ENCODE measurements around the gene TMSB4Y. TPM values are rescaled to one million over a fixed set of nuclear protein-coding genes. Genes with fewer than 3 reads are reported as not detected.

The TMSB4Y gene
- 3.6 and 5.3 TPM in 2 replicates for total RNA-seq

DNA sequence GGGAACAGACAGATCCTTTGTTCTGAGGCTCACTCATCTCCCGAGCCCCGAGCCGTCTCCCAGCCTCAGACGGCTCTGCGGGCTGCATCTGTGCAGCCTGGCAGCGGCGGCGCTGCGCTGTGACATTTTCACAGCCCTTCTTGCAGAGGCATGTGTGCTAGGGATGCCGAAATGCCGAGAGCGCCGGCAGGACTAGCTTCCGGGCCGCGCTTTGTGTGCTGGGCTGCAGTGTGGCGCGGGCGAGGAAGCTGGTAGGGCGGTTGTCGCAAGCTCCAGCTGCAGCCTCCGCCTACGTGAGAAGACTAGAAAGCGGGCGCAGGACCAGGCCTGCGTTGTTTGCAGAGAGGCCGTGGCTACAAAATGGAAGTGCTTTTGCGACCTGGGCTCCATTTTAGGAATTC is at the start of gene TMSB4Y:
Gene TMSB4Y (plus strand): TSS at position 332 of the 401 bp plus-strand sequence.
- DNase-seq (peak; percentile 76), ATAC-seq (ENCODE audit: low read depth) (peak; percentile 94)
- H3K36me3 Mint-ChIP-seq (ENCODE audit: low read depth), result peaks cover 8% of the 10 kb centered on the region
- peak within 1 kb of the TSS; percentile 96 for H3K27ac Mint-ChIP-seq
- peaks cover 24% of the 10 kb centered on the region for H3K4me1 Mint-ChIP-seq
- intact Hi-C loops (cut with micrococcal nuclease), result loop anchor here (1.0 to 5.0 kb wide), 5 partner anchors 48 to 798 kb away; partner anchors contain the start of gene UTY
- TF ChIP-seq, protein P1, sequence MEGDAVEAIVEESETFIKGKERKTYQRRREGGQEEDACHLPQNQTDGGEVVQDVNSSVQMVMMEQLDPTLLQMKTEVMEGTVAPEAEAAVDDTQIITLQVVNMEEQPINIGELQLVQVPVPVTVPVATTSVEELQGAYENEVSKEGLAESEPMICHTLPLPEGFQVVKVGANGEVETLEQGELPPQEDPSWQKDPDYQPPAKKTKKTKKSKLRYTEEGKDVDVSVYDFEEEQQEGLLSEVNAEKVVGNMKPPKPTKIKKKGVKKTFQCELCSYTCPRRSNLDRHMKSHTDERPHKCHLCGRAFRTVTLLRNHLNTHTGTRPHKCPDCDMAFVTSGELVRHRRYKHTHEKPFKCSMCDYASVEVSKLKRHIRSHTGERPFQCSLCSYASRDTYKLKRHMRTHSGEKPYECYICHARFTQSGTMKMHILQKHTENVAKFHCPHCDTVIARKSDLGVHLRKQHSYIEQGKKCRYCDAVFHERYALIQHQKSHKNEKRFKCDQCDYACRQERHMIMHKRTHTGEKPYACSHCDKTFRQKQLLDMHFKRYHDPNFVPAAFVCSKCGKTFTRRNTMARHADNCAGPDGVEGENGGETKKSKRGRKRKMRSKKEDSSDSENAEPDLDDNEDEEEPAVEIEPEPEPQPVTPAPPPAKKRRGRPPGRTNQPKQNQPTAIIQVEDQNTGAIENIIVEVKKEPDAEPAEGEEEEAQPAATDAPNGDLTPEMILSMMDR (IDR thresholded peaks at IDR 0.05), result no peak
- POLR2A ChIA-PET, result interaction anchor here (0.6 to 3.1 kb wide), 11 partner anchors 40 to 1002 kb away, joined by 5 to 20 read pairs (median 6); partner anchors contain the start of genes DDX3Y and UTY
- no peaks in the 10 kb centered on the region for H3K9me3 Mint-ChIP-seq
- H3K27me3 Mint-ChIP-seq, result no peaks in the 10 kb centered on the region
- CTCF ChIA-PET, result no interaction called here
- peak within 1 kb of the TSS; percentile 95 for H3K4me3 Mint-ChIP-seq

DNA sequence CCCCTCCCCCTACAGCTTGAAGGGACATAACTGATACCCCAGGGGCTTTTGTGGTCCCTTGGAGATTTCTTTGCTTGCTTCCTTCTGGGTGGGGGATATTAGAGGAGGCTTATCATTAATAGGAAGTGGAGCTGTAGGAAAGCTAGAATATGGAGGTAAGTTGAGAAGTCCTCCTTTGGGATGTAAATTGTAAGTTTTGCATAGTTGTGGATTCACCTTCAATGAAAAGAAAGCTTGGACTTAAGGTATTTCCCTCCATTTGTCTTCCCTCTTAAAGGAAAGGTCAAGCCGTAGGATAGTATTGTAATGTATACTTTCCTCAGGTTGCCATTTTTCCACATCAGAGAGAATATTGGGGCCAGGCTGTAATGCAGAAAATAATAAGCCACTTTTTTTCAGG is 39.5 kb upstream of the TMSB4Y start:
- TF ChIP-seq, protein P1 (IDR thresholded peaks at IDR 0.05), result no peak
- H3K9me3 Mint-ChIP-seq, result no peaks in the 10 kb centered on the region
- no peak overlapping the region for H3K27ac Mint-ChIP-seq
- no peaks in the 10 kb centered on the region for H3K27me3 Mint-ChIP-seq
- intact Hi-C loops (cut with micrococcal nuclease), result no loop called here
- no peak for DNase-seq
- H3K4me1 Mint-ChIP-seq, result no peaks in the 10 kb centered on the region
- POLR2A ChIA-PET, result interaction anchor here (0.6 kb wide), 1 partner anchor 39 kb away, joined by 6 read pairs; no protein-coding TSS in a partner anchor
- ATAC-seq (ENCODE audit: low read depth), result no peak
- CTCF ChIA-PET, result no interaction called here
- no peak overlapping the region for H3K4me3 Mint-ChIP-seq
- H3K36me3 Mint-ChIP-seq (ENCODE audit: low read depth), result no peaks in the 10 kb centered on the region

DNA sequence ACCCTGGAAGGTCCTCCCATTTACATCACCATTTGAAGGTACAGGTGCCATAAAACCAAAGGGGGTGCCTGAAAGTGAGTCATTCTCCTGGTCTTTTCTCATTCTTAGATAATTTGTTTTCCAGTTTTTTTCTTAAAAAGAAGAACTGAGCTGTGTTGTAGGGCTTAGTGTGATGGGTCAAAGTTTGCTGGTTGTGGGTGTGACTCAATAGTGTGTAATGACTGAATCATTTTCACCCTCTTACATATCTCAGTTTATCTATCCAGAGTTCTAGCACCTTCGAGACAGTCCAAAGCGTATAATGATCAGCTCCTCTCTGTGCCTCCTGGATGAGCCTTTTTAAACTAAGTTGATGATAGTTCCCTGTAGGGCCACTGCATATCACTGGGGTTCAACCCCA is 32.6 kb upstream of the TMSB4Y start:
- POLR2A ChIA-PET, result no interaction called here
- TF ChIP-seq, protein P1 (IDR thresholded peaks at IDR 0.05), result no peak
- DNase-seq, result no peak
- ATAC-seq (ENCODE audit: low read depth), result no peak
- H3K27ac Mint-ChIP-seq, result no peak overlapping the region
- no peaks in the 10 kb centered on the region for H3K36me3 Mint-ChIP-seq (ENCODE audit: low read depth)
- CTCF ChIA-PET, result no interaction called here
- H3K4me3 Mint-ChIP-seq, result no peak overlapping the region
- H3K4me1 Mint-ChIP-seq, result no peaks in the 10 kb centered on the region
- no peaks in the 10 kb centered on the region for H3K27me3 Mint-ChIP-seq
- H3K9me3 Mint-ChIP-seq, result peaks cover 6% of the 10 kb centered on the region
- intact Hi-C loops (cut with micrococcal nuclease), result no loop called here

DNA sequence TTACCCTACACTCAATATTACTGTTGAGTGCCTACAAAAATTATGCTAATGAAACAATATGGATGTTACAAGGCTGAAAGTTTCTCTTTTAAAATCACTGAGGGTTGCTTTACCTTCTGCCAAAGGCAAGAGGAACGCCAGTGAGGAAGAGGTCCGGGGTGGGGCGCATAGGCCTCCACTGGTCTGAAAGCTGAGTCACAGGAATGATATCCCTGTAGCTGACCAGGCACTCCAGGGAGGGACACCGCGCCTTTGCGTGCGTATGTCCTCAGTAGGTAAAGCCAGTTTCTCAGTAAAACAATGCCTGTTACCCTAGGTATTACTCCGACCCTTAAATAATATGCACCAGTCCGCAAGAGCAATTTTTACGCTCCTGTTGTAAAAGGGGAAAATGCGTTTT is 1.4 kb upstream of the TMSB4Y start:
- TF ChIP-seq, protein P1 (IDR thresholded peaks at IDR 0.05), result no peak
- ChIA-PET POLR2A (no interaction called here), CTCF (no interaction called here)
- no peak for DNase-seq
- Mint-ChIP-seq H3K9me3 (no peaks in the 10 kb centered on the region), H3K27me3 (no peaks in the 10 kb centered on the region), H3K27ac (peak overlapping the region; percentile 42), H3K4me1 (peaks cover 24% of the 10 kb centered on the region), H3K36me3 (ENCODE audit: low read depth) (peaks cover 8% of the 10 kb centered on the region), H3K4me3 (no peak overlapping the region)
- intact Hi-C loops (cut with micrococcal nuclease), result loop anchor here (5.0 kb wide), 1 partner anchor 640 kb away; no protein-coding TSS in a partner anchor
- no peak for ATAC-seq (ENCODE audit: low read depth)

DNA sequence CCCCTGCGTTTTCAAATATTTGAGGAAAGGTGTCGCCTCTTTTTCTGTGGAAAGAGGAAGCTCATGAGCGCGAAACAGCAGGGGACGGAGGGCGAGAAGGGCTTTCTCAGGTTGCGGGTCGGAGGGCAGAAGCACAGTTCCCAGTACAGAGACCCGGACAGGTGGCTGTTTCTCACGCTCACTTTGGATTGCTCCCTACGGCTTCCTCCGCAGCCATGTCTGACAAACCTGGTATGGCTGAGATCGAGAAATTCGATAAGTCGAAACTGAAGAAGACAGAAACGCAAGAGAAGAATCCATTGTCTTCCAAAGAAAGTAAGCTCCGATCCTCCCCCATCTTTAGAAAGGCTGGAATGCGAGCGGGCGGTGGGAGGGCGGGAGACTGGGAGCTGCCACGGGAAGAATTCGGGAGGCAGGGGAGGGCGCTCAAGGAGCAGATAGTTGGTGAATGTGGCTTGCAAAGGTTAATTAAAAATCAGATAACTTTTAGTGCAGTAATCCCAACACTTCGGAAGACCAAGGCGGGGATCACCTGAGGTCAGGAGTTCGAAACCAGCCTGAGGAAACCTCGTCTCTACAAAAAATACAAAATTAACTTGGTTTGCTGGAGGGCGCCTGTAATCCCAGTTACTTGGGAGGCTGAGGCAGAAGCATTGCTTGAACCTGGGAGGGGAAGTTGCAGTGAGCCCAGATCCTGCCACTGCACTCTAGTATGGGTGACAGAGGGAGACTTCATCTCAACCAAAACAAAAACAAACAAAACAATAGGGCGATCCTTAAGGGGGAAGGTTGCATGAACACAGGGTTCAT is 627 bp downstream of the TMSB4Y start:
- Mint-ChIP-seq H3K9me3 (no peaks in the 10 kb centered on the region), H3K4me1 (peaks cover 24% of the 10 kb centered on the region), H3K36me3 (ENCODE audit: low read depth) (peaks cover 8% of the 10 kb centered on the region), H3K27ac (peak overlapping the region; percentile 96), H3K27me3 (no peaks in the 10 kb centered on the region), H3K4me3 (peak overlapping the region; percentile 95)
- ChIA-PET CTCF (no interaction called here), POLR2A (interaction anchor here (0.9 to 3.1 kb wide), 7 partner anchors 47 to 880 kb away, joined by 5 to 20 read pairs (median 7); partner anchors contain the start of genes DDX3Y and UTY)
- TF ChIP-seq, protein P1 (IDR thresholded peaks at IDR 0.05), result no peak
- ATAC-seq (ENCODE audit: low read depth) (peak; percentile 47), DNase-seq (peak; percentile 39)
- intact Hi-C loops (cut with micrococcal nuclease), result loop anchor here (1.0 to 5.0 kb wide), 2 partner anchors 638 to 1042 kb away; no protein-coding TSS in a partner anchor

Data from activated B cell treated with CpG ODN at 0.5 μM for 24 hours (primary cell).